Uterus (tissue), 2 donors: Measurements from ENCODE around the gene FSHR.

Experiments
- POLR2A ChIP-seq, 2 donors: fragments of 450-650 bp; IDR thresholded peaks; one replicate each; pipeline ENCODE4 v1.6.1; 2016; ENCODE audit warnings: antibody characterized with exemption in 2 of 2, mild to moderate bottlenecking in 1 of 2, moderate library complexity in 1 of 2
- TF ChIP-seq, protein P1 (sequence below), 4 experiments: fragments of 200-600 bp in 2 of 4; fragments of 450-650 bp in 2 of 4; sonication (generic) in 2 of 4; IDR thresholded peaks; one replicate each; pipeline ENCODE4 v1.5.1; 2016 to 2019; ENCODE audit warnings: antibody characterized with exemption in 4 of 4, mild to moderate bottlenecking in 2 of 4, moderate library complexity in 1 of 4

DNA sequence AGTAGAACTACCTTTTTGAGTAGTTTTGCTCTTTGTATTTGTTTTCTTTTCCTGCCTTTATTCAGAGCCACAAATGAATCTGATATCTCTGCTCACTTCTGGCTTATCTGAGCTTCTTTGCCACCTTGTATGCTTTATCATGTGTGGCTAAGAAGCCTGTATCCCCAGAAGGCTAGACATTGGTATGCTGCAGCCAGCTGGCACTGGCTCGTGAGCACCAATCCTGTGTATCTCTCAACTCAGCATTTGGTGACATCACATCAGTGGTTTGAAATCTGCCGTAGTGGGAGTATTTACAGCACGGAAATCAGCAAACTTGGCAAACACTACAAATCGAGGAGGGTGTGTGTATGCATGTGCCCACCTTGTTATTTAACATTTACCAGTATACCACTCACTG, 215.1 kb downstream of the FSHR start:
- TF ChIP-seq, protein P1, sequence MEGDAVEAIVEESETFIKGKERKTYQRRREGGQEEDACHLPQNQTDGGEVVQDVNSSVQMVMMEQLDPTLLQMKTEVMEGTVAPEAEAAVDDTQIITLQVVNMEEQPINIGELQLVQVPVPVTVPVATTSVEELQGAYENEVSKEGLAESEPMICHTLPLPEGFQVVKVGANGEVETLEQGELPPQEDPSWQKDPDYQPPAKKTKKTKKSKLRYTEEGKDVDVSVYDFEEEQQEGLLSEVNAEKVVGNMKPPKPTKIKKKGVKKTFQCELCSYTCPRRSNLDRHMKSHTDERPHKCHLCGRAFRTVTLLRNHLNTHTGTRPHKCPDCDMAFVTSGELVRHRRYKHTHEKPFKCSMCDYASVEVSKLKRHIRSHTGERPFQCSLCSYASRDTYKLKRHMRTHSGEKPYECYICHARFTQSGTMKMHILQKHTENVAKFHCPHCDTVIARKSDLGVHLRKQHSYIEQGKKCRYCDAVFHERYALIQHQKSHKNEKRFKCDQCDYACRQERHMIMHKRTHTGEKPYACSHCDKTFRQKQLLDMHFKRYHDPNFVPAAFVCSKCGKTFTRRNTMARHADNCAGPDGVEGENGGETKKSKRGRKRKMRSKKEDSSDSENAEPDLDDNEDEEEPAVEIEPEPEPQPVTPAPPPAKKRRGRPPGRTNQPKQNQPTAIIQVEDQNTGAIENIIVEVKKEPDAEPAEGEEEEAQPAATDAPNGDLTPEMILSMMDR (IDR thresholded peaks at IDR 0.05): no peak
- TF ChIP-seq POLR2A (IDR thresholded peaks at IDR 0.05): no peak
